ENCODE data around the gene GPD1. TPM values are rescaled to one million over a fixed set of nuclear protein-coding genes. Genes with fewer than 3 reads are reported as not detected.

GPD1 gene
- total RNA-seq, 1 donor from 2014 or later = 9.0 TPM

DNA sequence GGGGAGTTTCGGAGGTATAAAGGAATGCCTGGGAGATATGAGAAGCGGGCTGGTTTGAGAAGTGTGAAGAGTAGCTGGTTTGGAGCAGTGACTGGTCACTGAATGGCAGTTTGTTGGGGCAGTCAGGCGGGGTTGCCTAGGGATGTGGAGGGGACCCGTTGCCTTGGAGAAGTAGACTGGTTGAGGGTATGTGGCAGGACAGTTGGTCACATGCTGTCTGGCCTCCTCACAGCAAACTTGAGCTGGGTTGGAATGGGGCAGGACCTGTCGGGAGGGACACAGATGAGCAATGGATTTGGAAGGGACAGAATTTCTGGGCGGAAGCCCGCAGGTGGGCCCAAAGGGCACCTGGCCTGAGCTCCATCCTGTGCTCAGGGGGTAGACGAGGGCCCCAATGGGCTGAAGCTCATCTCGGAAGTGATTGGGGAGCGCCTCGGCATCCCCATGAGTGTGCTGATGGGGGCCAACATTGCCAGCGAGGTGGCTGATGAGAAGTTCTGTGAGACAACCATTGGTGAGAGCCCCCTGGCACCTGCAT, 2.2 kb downstream of the GPD1 start:
- intact Hi-C loops (cut with micrococcal nuclease) = no loop called here
- no peak for TF ChIP-seq CTCF (IDR thresholded peaks at IDR 0.05; ENCODE audit: borderline replicate concordance)
- no peak for DNase-seq
- Histone ChIP-seq H3K4me1 (peaks cover 64% of the 10 kb centered on the region), H3K27ac (replicated peaks) (no peak overlapping the region), H3K27me3 (ENCODE audit: low read depth) (no peaks in the 10 kb centered on the region), H3K4me3 (no peak overlapping the region), H3K9me3 (replicated peaks) (no peaks in the 10 kb centered on the region), H3K36me3 (no peaks in the 10 kb centered on the region)

GRCh38 chr12:50106907-50107306, 3.1 kb downstream of the GPD1 start:
- H3K27ac ChIP-seq (replicated peaks) = no peak overlapping the region
- H3K36me3 ChIP-seq = no peaks in the 10 kb centered on the region
- peaks cover 68% of the 10 kb centered on the region for H3K4me1 ChIP-seq
- DNase-seq = no peak
- no peak overlapping the region for H3K4me3 ChIP-seq
- H3K9me3 ChIP-seq (replicated peaks) = no peaks in the 10 kb centered on the region
- intact Hi-C loops (cut with micrococcal nuclease) = no loop called here
- no peak for TF ChIP-seq CTCF (IDR thresholded peaks at IDR 0.05; ENCODE audit: borderline replicate concordance)
- H3K27me3 ChIP-seq (ENCODE audit: low read depth) = no peaks in the 10 kb centered on the region

DNA sequence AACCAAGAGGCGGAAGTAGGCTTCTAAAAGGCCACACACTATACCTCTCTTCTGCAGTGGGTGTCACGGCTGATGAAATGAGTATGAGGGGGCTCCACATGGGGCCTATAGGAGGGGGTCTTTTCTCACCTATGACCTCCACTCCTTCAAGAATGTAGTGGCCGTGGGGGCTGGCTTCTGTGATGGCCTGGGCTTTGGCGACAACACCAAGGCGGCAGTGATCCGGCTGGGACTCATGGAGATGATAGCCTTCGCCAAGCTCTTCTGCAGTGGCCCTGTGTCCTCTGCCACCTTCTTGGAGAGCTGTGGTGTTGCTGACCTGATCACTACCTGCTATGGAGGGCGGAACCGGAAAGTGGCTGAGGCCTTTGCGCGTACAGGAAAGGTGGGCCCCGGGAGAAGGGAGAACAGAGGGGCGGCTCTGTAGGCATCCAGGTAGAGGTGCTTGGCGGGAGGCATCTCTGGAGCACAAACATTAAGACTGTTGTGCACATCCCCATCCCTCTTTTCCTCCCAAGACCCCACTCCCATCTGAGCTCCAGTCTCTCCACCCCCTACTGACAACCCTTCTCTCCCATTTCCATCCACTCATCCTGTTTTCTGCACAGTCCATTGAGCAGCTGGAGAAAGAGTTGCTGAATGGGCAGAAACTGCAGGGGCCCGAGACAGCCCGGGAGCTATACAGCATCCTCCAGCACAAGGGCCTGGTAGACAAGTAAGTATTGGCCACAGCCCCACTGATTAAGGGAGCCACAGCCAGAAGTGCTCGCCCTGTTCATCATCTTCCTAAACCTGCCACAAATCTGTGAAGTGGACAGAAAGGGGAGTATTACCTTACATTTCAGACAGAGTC, 3.8 kb downstream of the GPD1 start:
- Histone ChIP-seq H3K36me3 (no peaks in the 10 kb centered on the region), H3K4me3 (no peak overlapping the region), H3K9me3 (replicated peaks) (no peaks in the 10 kb centered on the region), H3K27me3 (ENCODE audit: low read depth) (no peaks in the 10 kb centered on the region), H3K4me1 (peaks cover 66% of the 10 kb centered on the region), H3K27ac (replicated peaks) (peak overlapping the region; percentile 97)
- DNase-seq = no peak
- intact Hi-C loops (cut with micrococcal nuclease) = no loop called here
- no peak for TF ChIP-seq CTCF (IDR thresholded peaks at IDR 0.05; ENCODE audit: borderline replicate concordance)

GRCh38 chr12:50109319-50109718, 5.5 kb downstream of the GPD1 start:
- peak overlapping the region; percentile 88 for H3K4me3 ChIP-seq
- peak overlapping the region; percentile 97 for H3K27ac ChIP-seq (replicated peaks)
- H3K4me1 ChIP-seq = peaks cover 66% of the 10 kb centered on the region

More at GRCh38 chr12:50109319-50109718, 5.5 kb downstream of the GPD1 start:
- no peak for DNase-seq
- no peaks in the 10 kb centered on the region for H3K36me3 ChIP-seq
- no peaks in the 10 kb centered on the region for H3K27me3 ChIP-seq (ENCODE audit: low read depth)
- intact Hi-C loops (cut with micrococcal nuclease) = no loop called here
- no peaks in the 10 kb centered on the region for H3K9me3 ChIP-seq (replicated peaks)
- no peak for TF ChIP-seq CTCF (IDR thresholded peaks at IDR 0.05; ENCODE audit: borderline replicate concordance)
